Raji (cell line): ENCODE results near the gene FGF1.

Source experiments
- POLR2A ChIP-seq: IDR thresholded peaks from 2 replicates; pipeline ENCODE4 v1.6.1; 2011; ENCODE audit warnings: low read depth, low read length, control low read depth; ENCODE audit not compliant: insufficient read depth

FGF1 gene

DNA sequence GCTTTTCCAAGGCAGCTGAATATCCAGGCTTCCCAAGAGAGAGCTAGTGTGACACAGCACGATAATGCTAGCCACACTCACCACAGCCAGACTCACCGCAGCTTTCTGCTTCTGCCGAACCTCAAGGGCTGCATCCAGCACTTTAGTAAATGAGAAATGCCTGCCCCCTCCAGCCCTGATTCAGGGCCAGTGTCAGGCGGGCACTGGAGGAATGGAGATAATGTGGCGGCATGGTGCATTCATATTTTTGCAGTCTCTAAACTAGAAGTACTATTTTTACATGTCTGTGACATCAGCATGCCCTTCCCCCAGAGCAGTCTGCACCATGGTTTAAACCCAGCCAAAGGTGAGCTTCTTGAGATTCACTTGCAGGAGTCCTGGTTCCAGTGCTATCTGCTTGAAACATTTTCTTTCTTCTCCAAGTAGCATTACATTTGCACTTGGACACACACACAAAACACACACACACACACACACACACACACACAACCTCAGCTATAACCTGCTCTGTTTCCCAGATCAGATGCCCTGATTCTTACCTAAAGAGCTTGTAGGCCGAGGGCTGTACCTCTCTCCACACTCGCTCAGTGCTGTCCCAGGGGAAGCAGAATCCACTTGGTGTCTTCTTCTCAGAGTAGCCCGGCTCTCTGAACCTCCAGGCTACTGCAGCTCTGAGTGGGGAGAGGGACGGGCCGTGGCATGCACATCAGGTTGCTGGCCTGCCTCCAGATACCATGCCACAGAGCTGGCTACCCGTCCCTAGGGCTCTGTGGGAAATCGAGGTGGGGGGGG, at the start of gene FGF1:
FGF1 (minus strand) TSS at position 673 of the 792 bp plus-strand sequence. CDS start 71,963 bp downstream, outside the sequence.
- no peak for TF ChIP-seq POLR2A

DNA sequence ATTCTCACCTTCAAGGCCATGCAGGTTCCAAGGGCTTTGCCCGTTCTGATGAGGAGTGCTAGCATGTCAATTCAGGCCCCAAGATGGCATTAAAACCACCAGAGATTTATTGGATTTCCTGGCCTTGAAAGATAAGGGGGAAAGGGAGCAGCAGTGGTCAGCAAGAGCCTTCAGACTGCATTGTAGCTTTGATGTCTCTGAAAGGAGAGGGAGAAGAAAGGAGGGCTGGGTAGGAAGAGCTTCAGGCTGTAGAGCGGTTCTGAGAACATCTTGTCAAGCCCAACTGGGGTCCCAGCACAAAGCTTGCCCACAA, 41.8 kb upstream of the FGF1 start:
- no peak for TF ChIP-seq POLR2A

- no peak for TF ChIP-seq POLR2A
Observed at GRCh38 chr5:142726188-142726731, 40.4 kb upstream of the FGF1 start.

GRCh38 chr5:142725231-142726187, 39.6 kb upstream of the FGF1 start:
- TF ChIP-seq POLR2A = no peak

DNA sequence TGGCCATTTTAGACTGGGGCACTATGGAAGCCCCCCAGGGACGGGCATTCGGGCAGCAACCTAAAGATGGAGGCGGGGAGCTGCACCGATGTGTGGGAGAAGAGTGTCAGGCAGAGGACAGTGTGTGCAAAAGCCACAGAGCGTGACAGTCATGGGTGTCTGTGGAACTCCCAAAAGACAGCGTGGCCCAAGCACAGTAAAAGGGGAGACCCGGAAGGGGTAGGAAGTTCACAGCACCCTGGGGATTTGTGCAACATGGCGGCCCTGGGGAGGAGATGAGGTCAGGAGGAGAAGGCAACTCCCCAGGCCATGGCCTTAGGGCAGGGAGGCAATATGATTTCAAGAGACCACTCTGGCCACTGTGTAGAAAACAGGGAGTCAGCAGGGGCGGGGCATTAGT, 38.9 kb upstream of the FGF1 start:
- no peak for TF ChIP-seq POLR2A

DNA sequence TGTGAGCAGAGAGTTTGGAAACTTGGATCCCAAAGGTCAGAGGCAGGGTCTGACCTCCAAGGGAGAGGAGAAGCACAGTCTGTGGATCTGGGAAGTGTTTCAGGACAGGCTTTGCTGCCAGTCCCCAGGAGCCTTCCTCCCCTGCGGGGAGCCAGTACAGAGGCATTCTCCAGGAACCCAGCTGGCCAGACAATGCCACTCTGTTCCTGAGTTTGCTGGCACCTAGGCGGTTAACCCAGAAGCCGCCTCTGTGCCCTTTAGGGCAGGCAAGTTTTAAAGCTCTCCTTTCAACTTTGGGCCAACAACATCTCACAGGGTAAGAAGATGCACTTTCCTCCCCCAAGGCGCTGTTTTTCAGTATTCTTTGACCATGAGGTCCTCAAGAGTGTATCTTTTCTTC, 37.0 kb upstream of the FGF1 start:
- TF ChIP-seq POLR2A = no peak

DNA sequence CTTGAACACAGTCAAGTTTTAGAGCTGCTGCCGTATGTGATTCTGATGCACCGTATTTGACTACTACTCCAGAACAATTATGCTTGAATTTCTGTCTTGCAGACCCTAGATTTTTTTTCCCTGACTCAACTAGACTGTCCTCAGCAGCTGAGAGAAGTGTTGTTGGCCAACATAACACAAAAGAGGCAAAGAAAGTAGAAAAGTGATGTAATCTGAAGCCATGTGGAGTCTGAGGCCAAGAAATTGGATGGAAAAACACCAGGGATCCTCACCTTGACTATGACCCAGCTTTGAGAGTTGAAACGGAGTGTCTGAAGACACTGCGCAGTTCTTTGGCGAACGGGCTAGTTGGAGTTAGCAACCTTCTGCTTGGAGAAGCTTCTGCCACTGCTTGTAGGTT, 36.3 kb upstream of the FGF1 start:
- TF ChIP-seq POLR2A = no peak

DNA sequence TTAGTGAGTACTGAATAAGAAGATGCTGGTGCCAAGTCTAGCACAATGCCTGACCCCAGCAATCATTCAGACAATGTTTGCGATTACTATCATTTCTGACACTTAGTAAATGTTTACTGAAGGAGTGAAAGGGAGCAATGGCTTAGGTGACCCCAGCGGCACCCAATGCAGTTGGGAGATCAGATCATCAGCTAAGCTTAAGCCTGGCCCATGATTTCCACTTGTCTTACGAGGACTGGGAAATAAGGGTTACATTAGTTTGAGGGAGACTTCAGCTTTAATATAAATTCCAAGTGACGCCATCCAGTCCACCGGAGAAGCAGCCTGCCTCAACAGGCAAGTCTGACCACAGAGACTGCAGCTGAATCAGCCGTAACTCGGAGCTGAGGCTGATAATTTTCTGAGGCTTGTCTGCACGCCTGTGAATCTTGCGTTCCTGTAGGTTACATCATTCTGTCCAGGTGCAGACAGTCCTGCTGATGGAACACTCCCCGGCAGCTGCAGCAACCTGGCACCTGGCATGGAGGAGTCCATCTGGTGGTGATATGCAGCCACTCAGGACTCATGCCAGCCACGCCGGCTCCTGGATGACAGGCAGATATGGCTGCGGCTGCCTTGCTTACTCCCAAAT, 34.9 kb upstream of the FGF1 start:
- no peak for TF ChIP-seq POLR2A

DNA sequence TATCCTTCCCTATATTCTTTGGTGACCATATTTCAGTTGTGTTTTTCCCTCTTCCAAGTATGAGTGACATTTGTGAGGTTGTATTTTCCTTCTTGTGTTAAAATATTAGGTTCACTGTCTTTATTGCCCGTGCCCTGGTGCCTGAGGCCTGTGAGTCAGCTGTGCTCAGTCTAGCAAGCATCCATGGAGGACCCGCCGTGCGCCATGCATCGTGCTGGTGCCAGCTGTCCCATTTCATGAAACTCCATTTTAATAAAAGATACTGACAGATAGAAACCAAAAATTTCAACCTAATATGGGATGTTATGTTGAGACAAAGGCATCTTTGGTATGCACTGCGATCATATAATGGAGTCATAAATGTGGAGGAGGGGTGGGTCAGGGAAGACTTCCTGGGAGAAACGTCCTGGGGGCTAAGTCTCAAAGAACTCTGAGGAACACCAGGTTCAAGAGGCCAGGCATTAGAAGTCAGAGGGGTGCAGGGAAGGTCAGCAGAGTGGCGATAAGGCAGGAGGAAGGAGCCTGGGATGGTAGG, 34.0 kb upstream of the FGF1 start:
- no peak for TF ChIP-seq POLR2A

DNA sequence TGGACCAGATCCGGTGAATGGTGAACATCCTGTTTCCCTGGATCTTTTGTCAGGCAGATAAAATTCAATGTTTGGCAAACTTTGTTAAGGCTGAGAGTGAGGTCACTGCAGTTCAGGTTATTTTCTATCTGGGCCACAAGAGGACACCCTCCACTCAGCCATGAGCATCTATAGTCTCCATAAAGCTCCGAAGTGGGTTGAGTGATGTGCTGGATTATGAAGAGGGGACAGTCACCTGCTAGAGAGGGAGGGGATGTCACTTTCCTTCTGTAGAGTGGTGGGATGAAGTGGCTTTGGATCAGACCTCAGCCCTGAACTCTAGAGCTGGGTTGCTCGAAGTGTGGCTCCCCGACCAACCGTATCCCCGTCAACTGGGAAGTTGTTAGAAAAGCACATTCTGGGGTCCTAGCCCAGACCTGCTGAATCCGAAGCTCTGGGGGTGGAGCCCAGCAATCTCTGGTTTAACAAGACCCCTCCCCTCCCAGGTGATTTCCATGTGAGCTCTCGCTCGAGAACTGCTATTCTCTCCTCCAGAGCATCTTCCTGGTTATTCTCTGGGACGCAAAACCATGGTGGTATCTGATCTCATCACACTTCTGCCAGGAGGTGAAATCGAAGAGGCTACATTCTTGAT, 31.8 kb upstream of the FGF1 start:
- no peak for TF ChIP-seq POLR2A

GRCh38 chr5:142716963-142717362, 31.1 kb upstream of the FGF1 start:
- TF ChIP-seq POLR2A = no peak

DNA sequence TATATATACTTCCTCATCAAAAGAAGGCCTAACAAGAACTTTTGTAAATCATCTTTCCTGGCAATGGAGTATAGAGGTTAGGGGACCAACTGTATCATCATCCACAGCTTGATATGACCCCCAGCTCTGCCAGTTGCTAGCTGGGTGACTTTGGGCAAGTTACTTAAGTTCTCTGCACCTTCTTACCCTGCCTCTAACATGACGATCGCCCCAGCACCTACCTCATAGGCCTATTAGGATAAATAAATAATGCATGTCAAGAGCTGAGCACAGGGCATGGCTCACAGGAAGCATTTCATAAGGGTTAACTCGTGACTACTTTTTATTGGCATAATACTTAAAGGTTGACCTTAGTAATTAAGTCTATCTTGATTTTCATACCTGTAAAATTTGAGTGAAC, 29.4 kb upstream of the FGF1 start:
- TF ChIP-seq POLR2A = no peak

DNA sequence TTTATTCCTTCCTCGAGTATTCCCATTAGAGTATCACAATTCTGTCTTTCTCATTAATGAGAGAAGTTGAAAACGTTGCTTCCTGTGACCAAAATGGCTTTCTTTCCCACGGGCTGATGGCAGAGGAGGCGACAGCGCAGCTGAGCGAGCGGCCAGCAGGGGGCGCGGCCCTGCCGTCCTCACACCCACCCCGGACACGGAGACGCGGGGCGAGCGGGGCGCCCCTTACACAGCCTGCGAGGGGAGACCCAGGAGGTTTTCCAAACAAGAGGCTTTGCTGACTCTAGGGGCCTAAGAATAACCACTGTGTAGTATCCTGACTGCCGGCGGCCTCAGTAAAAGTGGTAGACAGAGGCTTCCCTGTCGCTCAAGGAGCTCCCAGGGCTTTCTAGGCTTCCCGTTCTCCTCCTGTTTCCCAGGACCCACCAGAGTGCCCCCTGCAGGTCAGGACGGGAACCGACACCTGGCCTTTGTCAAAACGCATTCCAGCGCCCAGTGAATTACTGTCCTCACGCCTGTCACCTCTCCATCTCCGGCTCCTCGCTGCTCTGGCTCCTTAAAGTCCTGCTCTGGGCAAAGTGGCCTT, 27.3 kb upstream of the FGF1 start:
- TF ChIP-seq POLR2A = no peak

GRCh38 chr5:142703153-142703552, 17.3 kb upstream of the FGF1 start:
- TF ChIP-seq POLR2A = no peak

DNA sequence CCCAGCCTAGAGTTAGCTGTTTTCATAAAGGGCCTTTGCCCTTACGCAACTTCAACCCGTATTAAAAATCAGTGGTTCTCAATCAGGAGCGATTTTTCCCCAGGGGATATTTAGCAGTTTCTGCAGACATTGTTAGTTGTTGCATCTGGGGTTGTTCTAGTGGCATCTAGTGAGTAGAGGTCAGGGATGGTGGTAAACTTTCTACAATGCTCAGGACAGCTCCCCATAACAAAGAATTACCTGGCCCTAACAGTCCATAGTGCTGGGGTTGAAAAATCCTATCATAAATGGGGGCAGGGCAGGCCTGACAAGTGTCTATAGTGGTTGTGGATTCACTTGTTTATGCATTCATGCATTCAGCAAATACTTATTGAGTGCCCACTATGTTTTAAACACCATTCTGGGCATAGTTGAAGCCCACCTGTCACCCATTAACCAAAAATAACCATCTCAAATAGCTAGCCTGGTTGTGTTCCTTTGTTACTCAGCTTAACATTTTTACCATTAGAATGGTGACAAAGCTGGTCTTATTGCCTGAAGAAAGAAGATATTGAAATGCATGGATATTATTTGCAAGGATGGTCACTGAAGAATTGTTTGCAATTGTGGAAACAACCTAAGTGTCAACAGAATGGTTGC, 15.9 kb upstream of the FGF1 start:
- no peak for TF ChIP-seq POLR2A
